ENCODE results near the gene ZNF57. TPM values are rescaled to one million over a fixed set of nuclear protein-coding genes. Genes with fewer than 3 reads are reported as not detected.
"Not testable (repeated sequence)": the region's sequence is repeated elsewhere in the genome, so short reads cannot be mapped to it uniquely, and the experiment has no call there.

Gene ZNF57
- total RNA-seq, 1 donor from 2014 or later: 7.2 TPM

GRCh38 chr19:2923510-2923909 lies 22.8 kb downstream of the ZNF57 start:
- TF ChIP-seq CTCF (IDR thresholded peaks at IDR 0.05): no peak
- Histone ChIP-seq H3K36me3 (peaks cover 5% of the 10 kb centered on the region), H3K4me1 (no peaks in the 10 kb centered on the region), H3K4me3 (no peak overlapping the region), H3K27me3 (no peaks in the 10 kb centered on the region), H3K9me3 (no peaks in the 10 kb centered on the region), H3K27ac (peak overlapping the region; percentile 25)
- intact Hi-C loops (cut with DNase I): no loop called here
- peak; percentile 40 for ATAC-seq
- no peak for DNase-seq

GRCh38 chr19:2926341-2927031 lies 25.8 kb downstream of the ZNF57 start:
- intact Hi-C loops (cut with DNase I): no loop called here
- DNase-seq (no peak), ATAC-seq (peak; percentile 28)
- Histone ChIP-seq H3K9me3 (peaks cover 4% of the 10 kb centered on the region), H3K4me1 (no peaks in the 10 kb centered on the region), H3K27me3 (no peaks in the 10 kb centered on the region), H3K4me3 (no peak overlapping the region), H3K27ac (no peak overlapping the region), H3K36me3 (no peaks in the 10 kb centered on the region)
- TF ChIP-seq CTCF (IDR thresholded peaks at IDR 0.05): no peak

GRCh38 chr19:2927032-2927430 lies 26.3 kb downstream of the ZNF57 start:
- TF ChIP-seq CTCF (IDR thresholded peaks at IDR 0.05): no peak
- Histone ChIP-seq H3K4me3 (no peak overlapping the region), H3K4me1 (no peaks in the 10 kb centered on the region), H3K9me3 (peaks cover 4% of the 10 kb centered on the region), H3K27me3 (no peaks in the 10 kb centered on the region), H3K36me3 (no peaks in the 10 kb centered on the region), H3K27ac (no peak overlapping the region)
- no peak for DNase-seq
- ATAC-seq: no peak
- intact Hi-C loops (cut with DNase I): no loop called here

- no peaks in the 10 kb centered on the region for H3K4me1 ChIP-seq
- no peak overlapping the region for H3K27ac ChIP-seq
- TF ChIP-seq CTCF (IDR thresholded peaks at IDR 0.05): no peak
- H3K36me3 ChIP-seq: peaks cover 43% of the 10 kb centered on the region
- ATAC-seq (no peak), DNase-seq (no peak)
- peaks cover 21% of the 10 kb centered on the region for H3K9me3 ChIP-seq
- no peaks in the 10 kb centered on the region for H3K27me3 ChIP-seq
- intact Hi-C loops (cut with DNase I): no loop called here
- H3K4me3 ChIP-seq: no peak overlapping the region
Measured at GRCh38 chr19:2933490-2933910, 32.8 kb downstream of the ZNF57 start.

- DNase-seq; H3K27me3 ChIP-seq; H3K4me3 ChIP-seq; ATAC-seq; H3K27ac ChIP-seq; intact Hi-C loops (cut with DNase I); H3K4me1 ChIP-seq: not testable (repeated sequence)
- Histone ChIP-seq H3K9me3 (peaks cover 19% of the 10 kb centered on the region), H3K36me3 (peaks cover 48% of the 10 kb centered on the region)
Measured at GRCh38 chr19:2935863-2936262, 35.1 kb downstream of the ZNF57 start.

GRCh38 chr19:2942928-2943640 lies 42.4 kb downstream of the ZNF57 start:
- H3K9me3 ChIP-seq: no peaks in the 10 kb centered on the region
- H3K27me3 ChIP-seq: no peaks in the 10 kb centered on the region
- intact Hi-C loops (cut with DNase I): no loop called here
- DNase-seq: no peak
- ATAC-seq: no peak
- H3K4me1 ChIP-seq: peaks cover 11% of the 10 kb centered on the region
- no peak overlapping the region for H3K27ac ChIP-seq
- no peak overlapping the region for H3K4me3 ChIP-seq
- TF ChIP-seq CTCF (IDR thresholded peaks at IDR 0.05): no peak
- H3K36me3 ChIP-seq: peaks cover 4% of the 10 kb centered on the region

Data from upper lobe of right lung (tissue), 1 donor.